ENCODE data around the gene EPHA4. TPM values are rescaled to one million over a fixed set of nuclear protein-coding genes. Genes with fewer than 3 reads are reported as not detected.

Gene EPHA4
- total RNA-seq, 1 donor from 2014 or later = 30.1 TPM

GRCh38 chr2:221463241-221463896, 108.7 kb downstream of the EPHA4 start:
- H3K9me3 ChIP-seq (ENCODE audit: insufficient read depth, low read depth, low read length) = no peaks in the 10 kb centered on the region
- H3K79me2 ChIP-seq (ENCODE audit: insufficient read depth, low read length) = no peaks in the 10 kb centered on the region
- DNase-seq (ENCODE audit: low read depth) = peak; percentile 51
- no peak overlapping the region for H3K4me2 ChIP-seq (ENCODE audit: low read length)
- H3K9me3 Mint-ChIP-seq (ENCODE audit: unreplicated experiment) = no peaks in the 10 kb centered on the region
- no peaks in the 10 kb centered on the region for H3K36me3 Mint-ChIP-seq (ENCODE audit: low read depth, unreplicated experiment)
- no peaks in the 10 kb centered on the region for H3K27me3 ChIP-seq (ENCODE audit: insufficient read depth, low read length)
- no peak overlapping the region for H3K27ac Mint-ChIP-seq (ENCODE audit: unreplicated experiment)
- H3K4me1 ChIP-seq (ENCODE audit: insufficient read depth, low read length) = no peaks in the 10 kb centered on the region
- no peak overlapping the region for H3K27ac ChIP-seq (ENCODE audit: low read depth, low read length)
- no peaks in the 10 kb centered on the region for H3K27me3 Mint-ChIP-seq (ENCODE audit: low read depth, unreplicated experiment)
- no peak for FAIRE-seq
- no peak overlapping the region for H2AFZ ChIP-seq (ENCODE audit: low read depth, low read length)
- no peak overlapping the region for H3K4me3 ChIP-seq (ENCODE audit: insufficient read depth, low read depth, low read length)
- TF ChIP-seq EZH2 (IDR thresholded peaks at IDR 0.05; ENCODE audit: insufficient read depth, low read length) (no peak), CTCF (IDR thresholded peaks at IDR 0.05; ENCODE audit: insufficient read depth, low read depth, low read length) (no peak)
- no peak overlapping the region for H3K9ac ChIP-seq (ENCODE audit: low read length)
- no peaks in the 10 kb centered on the region for H3K36me3 ChIP-seq (ENCODE audit: insufficient read depth, low read length)
- peak overlapping the region; percentile 2 for H3K4me3 Mint-ChIP-seq (ENCODE audit: unreplicated experiment)
- H4K20me1 ChIP-seq (ENCODE audit: insufficient read depth, low read length) = no peaks in the 10 kb centered on the region
- H3K4me1 Mint-ChIP-seq (ENCODE audit: low read depth, unreplicated experiment) = peaks cover 47% of the 10 kb centered on the region

GRCh38 chr2:221461901-221462300, 110.2 kb downstream of the EPHA4 start:
- Histone ChIP-seq H3K4me3 (ENCODE audit: insufficient read depth, low read depth, low read length) (no peak overlapping the region), H3K27ac (ENCODE audit: low read depth, low read length) (no peak overlapping the region), H3K79me2 (ENCODE audit: insufficient read depth, low read length) (no peaks in the 10 kb centered on the region), H3K27me3 (ENCODE audit: insufficient read depth, low read length) (no peaks in the 10 kb centered on the region), H3K4me1 (ENCODE audit: insufficient read depth, low read length) (no peaks in the 10 kb centered on the region), H3K9me3 (ENCODE audit: insufficient read depth, low read depth, low read length) (no peaks in the 10 kb centered on the region), H3K9ac (ENCODE audit: low read length) (no peak overlapping the region), H2AFZ (ENCODE audit: low read depth, low read length) (no peak overlapping the region), H3K36me3 (ENCODE audit: insufficient read depth, low read length) (no peaks in the 10 kb centered on the region), H4K20me1 (ENCODE audit: insufficient read depth, low read length) (no peaks in the 10 kb centered on the region), H3K4me2 (ENCODE audit: low read length) (no peak overlapping the region)
- no peaks in the 10 kb centered on the region for H3K9me3 Mint-ChIP-seq (ENCODE audit: unreplicated experiment)
- H3K27ac Mint-ChIP-seq (ENCODE audit: unreplicated experiment) = peak overlapping the region; percentile 27
- FAIRE-seq (no peak), DNase-seq (ENCODE audit: low read depth) (peak; percentile 77)
- no peaks in the 10 kb centered on the region for H3K27me3 Mint-ChIP-seq (ENCODE audit: low read depth, unreplicated experiment)
- peaks cover 47% of the 10 kb centered on the region for H3K4me1 Mint-ChIP-seq (ENCODE audit: low read depth, unreplicated experiment)
- no peak overlapping the region for H3K4me3 Mint-ChIP-seq (ENCODE audit: unreplicated experiment)
- peaks cover under 1% of the 10 kb centered on the region for H3K36me3 Mint-ChIP-seq (ENCODE audit: low read depth, unreplicated experiment)
- no peak for TF ChIP-seq EZH2 (IDR thresholded peaks at IDR 0.05; ENCODE audit: insufficient read depth, low read length)
- no peak for TF ChIP-seq CTCF (IDR thresholded peaks at IDR 0.05; ENCODE audit: insufficient read depth, low read depth, low read length)

- Histone ChIP-seq H4K20me1 (ENCODE audit: insufficient read depth, low read length) (no peaks in the 10 kb centered on the region), H3K9ac (ENCODE audit: low read length) (no peak overlapping the region), H3K36me3 (ENCODE audit: insufficient read depth, low read length) (no peaks in the 10 kb centered on the region), H3K4me2 (ENCODE audit: low read length) (no peak overlapping the region), H2AFZ (ENCODE audit: low read depth, low read length) (no peak overlapping the region), H3K4me1 (ENCODE audit: insufficient read depth, low read length) (no peaks in the 10 kb centered on the region), H3K27me3 (ENCODE audit: insufficient read depth, low read length) (no peaks in the 10 kb centered on the region), H3K4me3 (ENCODE audit: insufficient read depth, low read depth, low read length) (no peak overlapping the region), H3K9me3 (ENCODE audit: insufficient read depth, low read depth, low read length) (no peaks in the 10 kb centered on the region), H3K27ac (ENCODE audit: low read depth, low read length) (no peak overlapping the region), H3K79me2 (ENCODE audit: insufficient read depth, low read length) (no peaks in the 10 kb centered on the region)
- Mint-ChIP-seq H3K36me3 (ENCODE audit: low read depth, unreplicated experiment) (peaks cover 9% of the 10 kb centered on the region), H3K27ac (ENCODE audit: unreplicated experiment) (no peak overlapping the region), H3K4me1 (ENCODE audit: low read depth, unreplicated experiment) (peaks cover 34% of the 10 kb centered on the region), H3K4me3 (ENCODE audit: unreplicated experiment) (no peak overlapping the region), H3K9me3 (ENCODE audit: unreplicated experiment) (no peaks in the 10 kb centered on the region), H3K27me3 (ENCODE audit: low read depth, unreplicated experiment) (no peaks in the 10 kb centered on the region)
- FAIRE-seq (no peak), DNase-seq (ENCODE audit: low read depth) (no peak)
- TF ChIP-seq EZH2 (IDR thresholded peaks at IDR 0.05; ENCODE audit: insufficient read depth, low read length) (no peak), CTCF (IDR thresholded peaks at IDR 0.05; ENCODE audit: insufficient read depth, low read depth, low read length) (no peak)
These were observed 112.0 kb downstream of the EPHA4 start for GRCh38 chr2:221460136-221460535.
